Inferior parietal cortex (tissue), 1 donor: Measurements from ENCODE around the gene PCA3.
"Not testable (repeated sequence)": the region's sequence is repeated elsewhere in the genome, so short reads cannot be mapped to it uniquely, and the experiment has no call there.

Experiments used
- DNase-seq: peaks from one replicate; pipeline ENCODE4 v3.0.0-alpha.2; 2016; ENCODE audit errors: extremely low spot score

The PCA3 gene

GRCh38 chr9:76764138-76764537 is at the start of gene PCA3:
Gene PCA3, plus strand, starts transcription at chr9:76764438.
- DNase-seq = no peak

GRCh38 chr9:76716085-76716672 is 48.1 kb upstream of the PCA3 start:
- no peak for DNase-seq

- no peak for DNase-seq
Observed at GRCh38 chr9:76717176-76717575, 47.1 kb upstream of the PCA3 start.

- DNase-seq = no peak
Observed at GRCh38 chr9:76717613-76718012, 46.6 kb upstream of the PCA3 start.

GRCh38 chr9:76718166-76718565 is 46.1 kb upstream of the PCA3 start:
- DNase-seq = no peak

GRCh38 chr9:76720245-76720644 is 44.0 kb upstream of the PCA3 start:
- DNase-seq = no peak

- DNase-seq = no peak
Observed at GRCh38 chr9:76725011-76725546, 39.2 kb upstream of the PCA3 start.

GRCh38 chr9:76725885-76726284 is 38.4 kb upstream of the PCA3 start:
- no peak for DNase-seq

- no peak for DNase-seq
Observed at GRCh38 chr9:76729116-76729515, 35.1 kb upstream of the PCA3 start.

GRCh38 chr9:76729980-76730737 is 34.1 kb upstream of the PCA3 start:
- DNase-seq = no peak

- DNase-seq = no peak
Observed at GRCh38 chr9:76730801-76731200, 33.4 kb upstream of the PCA3 start.

- no peak for DNase-seq
Observed at GRCh38 chr9:76732341-76732958, 31.8 kb upstream of the PCA3 start.

- no peak for DNase-seq
Observed at GRCh38 chr9:76733096-76733495, 31.1 kb upstream of the PCA3 start.

- no peak for DNase-seq
Observed at GRCh38 chr9:76734716-76735115, 29.5 kb upstream of the PCA3 start.

- DNase-seq = no peak
Observed at GRCh38 chr9:76737154-76737902, 26.9 kb upstream of the PCA3 start.

GRCh38 chr9:76738402-76738801 is 25.8 kb upstream of the PCA3 start:
- no peak for DNase-seq

- no peak for DNase-seq
Observed at GRCh38 chr9:76741524-76741923, 22.7 kb upstream of the PCA3 start.

- DNase-seq = not testable (repeated sequence)
Observed at GRCh38 chr9:76742890-76743289, 21.3 kb upstream of the PCA3 start.

- DNase-seq = no peak
Observed at GRCh38 chr9:76743931-76744330, 20.3 kb upstream of the PCA3 start.

GRCh38 chr9:76744336-76744735 is 19.9 kb upstream of the PCA3 start:
- no peak for DNase-seq

GRCh38 chr9:76751001-76751400 is 13.2 kb upstream of the PCA3 start:
- DNase-seq = no peak

- DNase-seq = peak; percentile 34
Observed at GRCh38 chr9:76756268-76756640, 8.0 kb upstream of the PCA3 start.
